ENCODE measurements around the gene HEPACAM.
A peak's percentile ranks its signal among the peaks of the same experiment; 100 is the strongest.

The HEPACAM gene

DNA sequence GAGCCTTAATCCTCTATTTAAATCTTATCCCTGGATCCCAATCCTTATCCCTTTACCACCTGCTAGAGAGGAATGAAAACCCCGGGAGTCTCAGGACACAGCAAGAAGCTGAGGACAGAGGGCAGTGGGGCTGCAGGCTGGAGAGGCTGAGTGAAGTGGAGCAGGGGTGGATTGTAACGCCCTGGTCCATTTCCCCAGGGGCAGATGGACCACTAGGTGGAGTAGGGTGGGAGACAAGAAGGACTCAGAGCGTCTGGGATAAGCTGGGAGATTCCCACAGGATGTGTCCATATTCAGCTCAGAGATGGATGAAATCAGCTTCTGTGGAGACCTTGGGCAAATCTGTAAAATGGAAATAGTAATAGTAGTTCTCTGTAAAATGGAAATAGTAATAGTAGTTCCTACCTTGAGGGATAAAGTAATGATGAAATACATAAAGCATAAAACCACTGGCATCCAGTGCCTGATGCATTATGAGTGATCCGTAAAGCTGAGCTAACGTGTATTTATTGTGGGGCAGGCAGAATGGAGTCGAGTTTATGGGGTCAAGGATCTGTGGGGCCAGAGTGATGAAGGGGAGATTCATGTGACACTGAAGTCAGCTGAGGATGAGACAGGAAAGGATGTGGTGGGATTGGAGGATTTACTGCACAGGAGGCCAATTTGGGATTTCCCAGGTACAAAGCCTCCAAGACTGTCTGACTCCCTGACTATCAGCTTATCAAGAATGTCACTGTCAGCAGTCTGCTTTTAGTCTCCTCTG, 36.3 kb downstream of the HEPACAM start:
- DNase-seq (ENCODE audit: low spot score) = no peak

DNA sequence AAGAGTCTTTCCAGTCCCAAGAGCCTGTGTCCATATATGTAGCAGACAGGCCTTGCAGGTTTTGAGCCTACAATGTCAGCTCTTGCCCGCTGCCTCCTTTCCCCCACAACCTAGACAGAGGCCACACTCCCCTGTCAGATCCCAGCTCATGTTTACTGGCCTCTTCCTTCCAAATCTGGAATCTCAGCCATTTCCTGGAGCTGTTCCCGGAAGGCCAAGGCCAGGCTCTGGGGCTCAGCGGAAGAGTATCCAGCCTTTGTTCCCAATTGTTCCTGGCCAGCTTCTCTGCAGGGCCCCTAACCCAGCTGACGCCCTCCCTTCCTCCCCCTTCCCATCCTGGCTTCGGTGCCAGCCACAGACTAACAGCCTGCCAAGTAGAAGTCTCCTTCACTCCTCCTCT, 37.1 kb downstream of the HEPACAM start:
- DNase-seq (ENCODE audit: low spot score) = peak; percentile 39

DNA sequence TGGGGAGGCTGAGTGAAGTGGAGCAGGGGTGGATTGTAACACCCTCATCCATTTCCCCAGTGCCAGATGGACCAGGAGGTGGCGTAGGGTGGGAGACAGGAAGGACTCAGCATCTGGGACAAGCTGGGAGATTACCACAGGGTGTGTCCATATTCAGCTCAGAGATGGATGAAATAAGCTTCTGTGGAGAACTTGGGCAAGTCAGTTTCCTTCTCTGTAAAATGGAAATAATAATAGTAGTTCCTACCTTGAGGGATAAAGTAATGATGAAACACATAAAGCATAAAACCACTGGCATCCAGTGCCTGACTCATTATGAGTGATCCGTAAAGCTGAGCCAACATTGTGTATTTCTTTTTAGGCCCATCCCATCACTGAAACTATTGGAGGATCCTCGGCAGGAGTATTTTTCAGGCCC, 37.6 kb downstream of the HEPACAM start:
- DNase-seq (ENCODE audit: low spot score) = no peak

DNA sequence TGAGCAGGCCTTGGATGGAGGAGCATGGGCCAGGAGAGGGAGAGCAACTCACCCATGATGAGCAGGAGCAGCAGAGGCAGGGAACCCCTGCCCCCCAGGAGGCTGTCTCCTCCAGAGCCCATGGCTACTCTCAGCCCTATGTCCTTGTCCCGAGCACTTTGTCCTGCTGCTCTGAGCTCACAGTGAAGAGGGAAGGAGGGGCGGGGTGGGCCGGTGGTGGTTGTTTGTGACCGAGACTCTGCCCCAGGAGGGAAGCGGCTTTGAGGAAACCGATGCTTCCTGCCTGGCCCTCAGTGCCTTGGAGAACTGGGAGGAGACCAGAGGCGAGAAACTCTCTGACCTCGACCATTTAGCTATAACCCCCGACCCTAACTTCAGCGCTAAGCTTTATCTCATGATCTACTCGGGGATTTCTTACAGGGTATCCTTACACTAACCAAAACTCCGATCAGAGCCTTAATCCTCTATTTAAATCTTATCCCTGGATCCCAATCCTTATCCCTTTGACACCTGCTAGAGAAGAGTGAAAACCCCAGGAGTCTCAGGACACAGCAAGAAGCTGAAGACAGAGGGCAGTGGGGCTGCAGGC, 38.1 kb downstream of the HEPACAM start, which contains the start of gene ROBO4:
ROBO4 (minus strand) TSS at position 192 of the 589 bp plus-strand sequence; CDS start at position 122, 70 bp downstream.
- DNase-seq (ENCODE audit: low spot score) = no peak

DNA sequence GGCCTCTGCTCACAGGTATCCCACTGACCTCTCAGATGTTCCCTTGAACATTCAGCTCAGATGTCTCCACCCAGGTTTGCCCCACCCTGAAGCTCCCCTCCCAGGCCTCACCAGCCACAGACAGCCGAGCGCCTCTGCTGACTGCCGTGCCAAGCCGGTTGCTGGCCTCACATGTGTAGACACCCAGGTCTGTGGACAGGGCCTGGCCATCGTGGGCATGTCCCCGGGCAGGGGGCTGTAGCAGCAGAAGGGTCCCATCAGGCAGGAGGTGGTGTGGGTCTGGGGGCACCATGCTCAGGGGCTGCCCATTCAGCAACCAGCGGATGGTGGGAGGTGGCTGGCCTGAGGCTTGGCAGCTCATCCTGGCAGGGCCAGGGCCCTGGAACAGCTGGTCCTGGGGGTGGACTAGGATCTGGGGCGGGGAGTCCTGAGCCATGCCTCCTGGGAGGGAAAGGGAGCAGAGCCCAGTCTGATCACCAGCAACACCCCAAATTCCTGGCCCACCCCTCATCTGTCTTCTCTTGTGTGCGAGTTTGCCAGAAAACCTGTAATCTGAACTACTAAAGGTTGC, 38.9 kb downstream of the HEPACAM start:
- no peak for DNase-seq (ENCODE audit: low spot score)

DNA sequence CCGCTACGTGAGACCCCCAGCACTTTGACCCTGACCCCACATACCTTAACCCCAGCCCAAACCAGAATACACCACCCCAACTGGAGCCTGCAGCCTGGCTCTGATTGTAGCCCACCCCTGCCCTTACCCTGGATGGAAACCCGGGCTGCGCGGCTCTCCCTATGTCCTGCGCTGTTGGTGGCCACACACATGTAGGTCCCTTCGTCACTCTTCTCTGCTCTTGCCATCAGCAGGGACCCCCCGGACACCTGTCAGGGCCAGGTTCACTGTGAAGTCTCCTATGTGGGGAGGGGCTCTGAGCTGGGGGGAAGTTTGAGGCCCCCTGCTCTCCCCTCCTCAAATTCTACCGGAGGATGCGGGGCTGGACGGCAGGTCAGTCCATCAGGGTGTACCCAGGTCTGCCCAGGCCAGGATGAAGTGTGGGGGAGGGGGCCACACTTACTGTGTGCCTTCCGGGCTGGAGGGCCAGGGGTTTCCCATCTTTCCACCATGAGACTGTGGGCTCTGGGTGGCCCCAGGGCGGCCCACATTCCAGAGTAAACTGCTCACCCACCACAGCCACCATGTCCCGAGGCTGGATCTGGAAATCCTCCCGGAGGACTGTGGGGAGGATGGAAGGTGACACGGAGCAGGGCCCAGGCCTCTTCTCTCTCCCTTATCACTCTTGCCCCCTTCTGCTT, 39.6 kb downstream of the HEPACAM start:
- DNase-seq (ENCODE audit: low spot score) = no peak

DNA sequence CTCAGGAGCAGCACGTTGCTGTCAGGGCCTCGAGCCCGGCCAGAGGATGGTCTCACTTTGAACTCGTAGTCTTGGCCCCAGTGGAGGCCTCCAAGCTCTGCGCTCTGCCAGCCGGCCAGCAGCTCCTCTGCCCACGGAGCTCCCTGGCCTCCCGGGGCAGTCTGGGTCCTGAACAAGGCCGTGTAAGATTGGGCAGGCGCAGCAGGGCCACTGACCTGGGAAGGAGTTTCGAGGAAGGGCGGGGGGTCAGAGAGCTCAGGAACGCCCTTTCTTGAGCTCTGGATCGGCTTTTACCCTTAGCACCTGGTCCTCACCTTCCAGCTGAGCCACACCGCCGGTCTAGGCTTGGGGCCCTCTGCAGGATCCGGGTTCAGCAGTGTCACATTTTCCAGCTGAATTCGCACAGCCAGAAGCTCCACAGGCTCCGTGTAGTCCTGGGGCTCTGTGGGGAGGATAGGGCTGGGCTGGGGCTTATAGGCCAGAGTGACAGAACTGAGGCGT, 40.3 kb downstream of the HEPACAM start:
- DNase-seq (ENCODE audit: low spot score) = no peak

DNA sequence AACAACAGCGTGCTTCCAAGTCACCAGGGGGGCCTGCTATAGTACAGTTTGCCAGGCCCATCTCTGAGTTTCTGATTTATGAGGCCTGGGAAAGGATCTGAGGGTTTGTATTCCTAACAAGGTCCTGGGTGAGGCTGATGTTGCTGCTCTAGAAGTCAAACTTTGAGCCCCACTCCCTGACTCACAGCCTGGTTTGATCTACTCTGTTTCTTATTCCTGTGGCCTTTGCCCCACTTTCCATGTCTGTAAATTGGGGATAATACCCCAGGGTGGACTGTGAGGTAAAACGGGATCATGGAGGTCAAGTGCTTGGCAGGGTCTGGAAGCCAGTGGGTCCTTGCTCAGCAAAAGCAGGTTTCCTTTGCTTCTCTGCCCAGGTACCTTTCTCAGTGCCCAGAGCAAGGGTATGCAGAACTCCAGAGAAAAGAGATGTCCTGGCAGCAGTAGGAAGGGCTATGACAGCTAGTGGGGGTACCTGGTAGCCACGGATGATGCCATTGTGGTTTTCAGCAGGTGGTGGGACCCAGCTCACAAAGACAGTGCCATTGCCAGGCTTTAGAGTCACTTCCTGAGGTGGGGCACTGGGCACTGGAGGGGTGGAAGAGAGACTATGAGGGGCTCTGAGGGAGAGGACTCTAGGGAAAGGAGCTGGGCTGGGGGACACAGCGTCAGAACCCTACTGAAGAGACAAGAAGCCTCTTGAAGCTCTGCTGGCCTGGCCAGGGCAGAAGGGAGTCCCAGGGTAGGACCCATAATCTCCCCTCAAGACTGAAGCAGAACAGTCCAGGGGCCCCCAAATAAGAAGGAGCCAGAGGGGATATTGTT, 41.0 kb downstream of the HEPACAM start:
- no peak for DNase-seq (ENCODE audit: low spot score)

DNA sequence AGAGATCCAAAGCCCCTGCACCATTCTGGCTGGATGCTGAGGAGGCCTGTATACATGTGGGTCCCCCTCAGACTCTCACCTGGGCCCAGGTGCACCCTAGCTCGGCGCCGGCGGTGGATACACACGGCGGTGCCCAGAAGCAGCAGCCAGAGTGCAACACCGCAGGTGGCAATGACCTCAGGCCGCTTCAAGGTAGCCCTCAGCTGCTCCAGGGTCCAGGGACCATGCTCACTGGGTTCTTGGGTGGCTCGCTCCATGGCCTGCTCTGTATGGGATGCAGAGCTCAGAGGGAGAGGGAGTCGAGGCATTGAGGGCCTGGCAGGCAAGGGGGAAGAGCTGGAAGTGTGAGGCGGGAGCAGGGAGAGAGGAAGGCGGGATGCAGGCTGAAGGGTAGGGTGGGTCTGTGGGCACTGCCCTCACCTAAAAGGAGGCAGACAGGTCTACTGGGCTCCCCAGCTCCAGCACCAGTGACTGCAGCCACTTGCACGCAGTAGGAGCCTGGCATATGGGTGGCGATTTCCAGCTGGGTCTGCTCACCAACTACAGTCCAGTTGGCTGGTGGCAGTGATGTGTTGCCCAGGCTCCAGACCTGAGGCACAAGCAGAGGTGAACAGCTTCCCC, 42.0 kb downstream of the HEPACAM start:
- no peak for DNase-seq (ENCODE audit: low spot score)

DNA sequence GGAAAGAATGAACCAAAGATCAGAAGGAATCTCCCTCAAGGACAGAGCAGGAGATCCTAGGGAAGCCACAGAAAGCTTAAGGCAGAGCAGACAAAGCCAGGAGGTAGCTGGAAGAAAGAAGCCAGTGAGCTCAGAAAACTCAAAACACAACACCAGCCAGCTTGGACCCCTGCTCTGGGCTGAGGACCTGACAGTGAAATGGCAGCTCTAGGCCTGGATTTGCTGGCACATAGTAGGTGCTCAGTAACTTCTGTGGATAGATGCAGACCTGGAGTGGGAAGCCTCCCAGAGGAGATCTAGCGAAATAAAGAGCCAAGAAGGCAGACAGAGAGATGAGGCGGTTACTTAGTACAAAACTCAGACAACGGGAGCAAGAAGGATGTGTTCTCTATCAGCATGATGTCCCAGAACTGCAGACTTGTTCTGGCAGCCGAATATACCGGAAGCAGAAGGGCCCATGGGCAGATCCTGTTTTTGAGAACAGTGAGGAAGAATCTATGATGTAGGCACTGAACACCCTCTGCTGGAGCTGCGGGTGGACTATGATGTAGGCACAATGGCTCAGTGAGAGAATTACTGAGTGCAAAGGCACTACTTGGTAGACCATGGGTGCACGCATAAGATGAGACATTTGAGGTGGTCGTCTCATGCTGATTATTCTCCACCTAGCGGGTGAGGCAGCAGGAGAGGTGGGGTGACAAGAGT, 42.9 kb downstream of the HEPACAM start:
- no peak for DNase-seq (ENCODE audit: low spot score)

DNA sequence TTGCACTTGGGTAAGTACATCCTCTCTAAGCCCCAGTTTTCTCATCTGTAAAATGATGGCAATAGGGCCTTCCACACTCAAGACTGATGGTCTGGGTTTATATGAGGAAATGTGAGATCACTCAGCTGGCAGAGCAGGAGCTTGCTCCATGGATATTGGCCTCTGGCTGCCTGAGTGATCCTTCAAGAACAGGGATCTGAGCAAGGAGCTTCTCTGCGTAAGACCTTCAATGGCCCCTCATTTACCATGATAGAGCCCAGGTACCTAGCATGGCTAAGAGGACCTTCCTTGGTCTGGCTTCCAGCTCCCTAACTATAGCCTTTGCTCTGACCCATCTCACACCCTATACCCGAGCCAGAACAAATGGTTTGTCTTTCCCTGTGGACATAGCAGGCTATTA, 43.7 kb downstream of the HEPACAM start:
- no peak for DNase-seq (ENCODE audit: low spot score)

DNA sequence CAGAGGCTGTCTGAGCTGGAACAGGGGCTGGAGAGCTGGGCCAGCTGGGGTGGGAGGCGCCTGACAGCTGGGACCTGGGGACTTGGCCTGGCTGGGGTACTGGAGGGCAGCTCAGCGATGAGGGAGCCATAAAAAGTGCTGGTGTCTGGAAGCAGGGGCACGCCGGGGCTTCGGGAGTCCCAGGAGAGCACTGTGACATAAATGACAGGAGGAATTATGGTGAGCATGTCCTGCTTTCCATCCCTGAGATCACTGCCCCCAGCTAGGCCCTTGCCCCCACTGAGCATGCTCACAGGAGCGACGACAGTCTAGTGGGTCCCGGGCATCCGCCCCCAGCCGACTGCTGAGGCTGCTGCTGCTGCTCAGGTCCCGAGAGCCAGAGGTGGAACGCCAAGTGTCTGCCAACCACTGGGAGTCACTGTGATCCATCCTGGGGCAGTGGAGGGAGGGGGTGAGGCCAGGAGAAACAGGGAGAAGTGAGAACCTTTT, 44.4 kb downstream of the HEPACAM start:
- no peak for DNase-seq (ENCODE audit: low spot score)

DNA sequence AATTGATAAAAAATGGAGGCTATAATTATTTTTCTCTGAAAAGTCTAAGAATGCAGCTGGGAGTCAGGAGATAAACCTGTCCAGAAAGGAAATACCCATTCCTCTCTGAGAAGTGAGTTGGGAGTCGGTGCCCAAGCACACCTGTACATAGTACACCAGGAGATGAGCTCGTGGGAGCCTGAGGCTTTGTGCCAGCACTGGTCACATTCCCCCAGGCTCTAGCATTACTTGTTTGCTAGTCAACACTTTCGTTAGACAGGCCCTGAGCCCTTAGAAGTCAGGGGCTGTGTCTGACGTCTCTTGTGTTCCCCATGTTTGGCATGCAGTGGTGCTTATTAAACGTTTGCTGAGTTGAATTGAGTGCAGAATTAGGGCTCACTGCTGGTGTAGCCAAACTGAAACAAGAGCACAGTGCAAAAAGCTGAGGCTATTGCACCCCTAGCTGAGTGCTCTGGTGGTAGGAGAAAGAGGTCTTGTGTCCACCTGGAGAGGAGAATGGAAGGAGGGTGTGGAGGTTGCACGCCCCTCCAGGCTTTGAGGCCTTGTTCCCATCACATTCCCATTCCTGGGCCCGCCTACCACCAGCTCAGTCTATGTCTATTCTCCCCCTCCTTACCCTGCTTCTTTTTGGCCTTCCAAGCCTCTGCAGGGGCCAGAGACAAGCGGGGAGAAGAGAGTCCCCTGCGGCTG, 45.0 kb downstream of the HEPACAM start:
- DNase-seq (ENCODE audit: low spot score) = no peak

DNA sequence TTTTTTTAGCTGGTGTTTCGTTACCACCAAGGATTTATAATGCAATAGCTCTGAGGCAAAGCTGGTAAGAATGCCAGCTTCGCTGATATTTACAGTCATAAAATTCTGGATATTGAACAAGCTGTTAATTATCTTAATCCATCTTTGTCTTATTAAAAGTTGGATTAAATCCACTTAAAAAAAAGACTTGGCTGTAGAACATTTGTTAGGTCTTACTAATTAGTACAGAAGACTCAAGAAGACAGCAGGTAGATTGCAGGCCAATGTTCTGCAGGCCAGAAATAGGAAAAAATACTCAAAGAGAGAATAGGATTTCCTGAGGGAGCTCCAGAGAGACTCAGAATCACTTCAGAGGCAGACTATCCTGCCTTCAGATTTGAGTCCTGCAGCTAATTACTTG, 45.7 kb downstream of the HEPACAM start:
- DNase-seq (ENCODE audit: low spot score) = no peak

DNA sequence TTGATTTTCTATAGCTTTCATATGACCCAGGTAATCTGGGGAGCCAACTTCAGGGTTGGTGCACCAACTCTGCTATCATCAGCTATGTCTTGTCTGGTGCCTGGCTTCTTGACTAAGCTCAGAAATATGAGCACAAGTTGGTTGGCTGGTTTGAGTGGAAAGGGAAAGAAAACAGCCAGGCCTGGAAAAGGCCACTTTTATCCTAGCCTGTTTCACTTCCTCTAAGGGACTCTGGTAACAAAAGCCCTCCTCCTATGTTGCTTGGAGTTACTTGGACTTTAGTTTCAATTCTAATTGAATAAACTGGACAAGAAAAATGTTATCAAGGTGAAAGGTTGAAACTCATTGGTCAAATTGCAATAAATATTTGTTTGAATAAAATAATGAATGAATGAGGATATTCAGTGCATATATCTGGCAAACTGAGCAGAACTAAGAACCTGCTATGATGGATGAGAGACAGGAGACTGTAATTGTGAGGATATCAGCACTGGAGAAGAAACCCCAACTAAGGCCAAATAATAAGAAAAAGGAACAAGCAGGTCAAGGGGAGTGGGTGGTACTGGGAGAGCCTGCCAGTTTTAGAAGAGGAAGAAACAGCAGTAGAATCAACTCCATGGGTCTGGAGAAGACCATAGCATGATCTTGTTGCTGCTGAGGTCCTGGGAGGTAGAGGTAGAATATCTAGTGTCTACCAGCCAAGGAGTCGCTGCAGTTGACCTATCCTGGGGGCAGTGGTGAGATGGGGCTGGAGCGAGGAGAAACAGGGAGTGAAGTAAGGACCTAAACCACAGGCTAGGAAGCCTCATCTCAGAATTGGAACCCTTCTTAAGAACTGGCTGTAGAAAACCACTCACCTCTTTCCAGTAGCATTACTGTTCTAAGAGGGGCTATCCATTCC, 46.4 kb downstream of the HEPACAM start:
- no peak for DNase-seq (ENCODE audit: low spot score)

DNA sequence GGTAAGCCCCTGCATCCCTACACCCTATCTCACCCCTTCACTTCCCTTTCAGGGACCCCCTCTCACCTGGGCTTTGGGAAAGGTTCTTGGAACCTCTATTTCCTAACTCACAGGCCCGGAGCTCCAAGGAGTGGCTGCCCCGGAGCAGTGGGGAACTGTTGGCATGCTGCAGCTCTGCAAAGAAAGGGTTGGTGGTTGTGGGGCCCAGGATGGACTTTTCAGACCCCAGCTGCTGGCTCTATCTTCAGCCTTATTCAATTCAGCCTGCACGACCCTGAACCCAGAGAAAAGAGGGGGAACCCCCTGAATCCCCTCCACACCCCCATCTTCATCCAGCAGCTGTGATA, 48.2 kb downstream of the HEPACAM start:
- DNase-seq (ENCODE audit: low spot score) = no peak

DNA sequence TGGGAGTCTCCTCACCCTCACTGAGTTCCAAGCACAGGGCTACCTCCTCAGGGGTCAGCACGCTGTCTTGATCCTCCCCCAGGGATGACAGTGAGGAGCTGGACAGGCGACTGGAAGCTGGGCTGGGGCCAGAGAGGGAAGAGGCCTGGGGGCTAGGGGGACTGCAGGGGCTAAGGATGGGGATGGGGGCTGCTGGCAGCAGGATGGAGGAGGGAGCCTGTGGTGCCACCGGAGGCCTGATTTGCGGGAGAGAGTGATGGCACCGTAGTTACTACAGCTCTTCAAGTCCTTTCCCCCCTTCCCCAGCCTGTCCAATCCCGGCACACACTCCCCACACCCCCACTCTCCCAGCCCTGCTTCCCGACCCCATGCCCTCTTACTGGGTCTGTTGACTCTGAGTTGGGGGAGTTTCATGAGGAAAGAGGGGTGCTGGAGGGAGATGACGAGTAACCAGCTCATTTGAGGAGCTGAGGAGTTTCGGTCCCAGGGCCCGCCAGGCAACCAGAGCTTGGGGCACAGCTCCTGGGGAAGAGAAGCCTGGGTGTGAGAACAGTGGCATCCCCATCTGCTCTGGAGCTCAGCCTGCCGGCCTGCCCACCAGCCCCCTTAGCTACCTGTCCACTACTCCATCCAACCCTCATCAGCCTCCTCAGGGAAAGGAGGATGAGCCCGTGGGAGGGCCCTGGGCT, 48.7 kb downstream of the HEPACAM start:
- no peak for DNase-seq (ENCODE audit: low spot score)

DNA sequence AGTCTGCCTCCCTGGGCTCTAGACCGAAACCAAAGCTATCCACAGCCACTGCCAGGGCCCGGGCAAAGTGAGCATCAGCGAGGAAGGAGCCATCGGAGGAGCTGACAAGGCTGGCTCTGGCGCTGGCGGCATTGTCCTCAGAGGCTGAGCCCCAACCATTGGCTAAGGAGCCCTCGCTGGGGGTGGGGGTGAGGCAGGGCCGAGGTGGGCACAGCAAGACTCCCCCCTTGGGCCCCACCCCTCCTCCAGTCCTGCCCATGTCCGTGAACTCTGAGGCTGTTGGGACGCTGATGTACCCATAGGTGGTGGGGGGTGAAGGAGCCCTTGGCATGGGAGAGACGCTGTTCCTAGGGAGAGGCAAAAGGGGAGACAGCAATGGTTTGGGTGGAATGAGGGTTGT, 49.4 kb downstream of the HEPACAM start:
- no peak for DNase-seq (ENCODE audit: low spot score)

Measured in cerebellar cortex (tissue), 1 donor.